Measurements from ENCODE around the gene UGT2B17. TPM values are rescaled to one million over a fixed set of nuclear protein-coding genes. Genes with fewer than 3 reads are reported as not detected.

The UGT2B17 gene
- total and polyA plus RNA-seq, 2 experiments from 2014 or later, result not detected

DNA sequence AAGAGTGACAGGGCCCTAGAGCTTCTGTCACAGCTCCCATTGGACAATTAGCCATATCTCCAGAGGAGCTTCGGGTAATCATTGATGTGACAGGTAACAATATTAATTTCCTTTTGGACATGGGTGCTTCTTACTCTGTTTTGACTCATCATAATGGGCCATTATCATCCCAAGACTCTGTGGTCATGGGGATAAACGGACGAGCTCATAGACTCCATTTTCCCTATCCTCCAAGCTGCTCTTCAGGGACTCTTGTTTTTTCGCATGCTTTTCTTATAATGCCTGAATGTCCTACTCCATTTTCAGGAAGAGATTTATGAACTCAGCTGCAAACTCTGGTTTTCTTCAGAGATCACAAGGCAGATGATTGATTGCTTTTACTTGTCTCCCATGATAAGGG, 17.0 kb upstream of the UGT2B17 start:
- no peaks in the 10 kb centered on the region for H3K9me3 ChIP-seq (ENCODE audit: low read depth)
- H4K20me1 ChIP-seq (ENCODE audit: insufficient read depth), result no peaks in the 10 kb centered on the region
- no peak overlapping the region for H3K27ac ChIP-seq
- no peaks in the 10 kb centered on the region for H3K4me1 ChIP-seq (ENCODE audit: insufficient read depth)
- H3K4me3 ChIP-seq, result no peak overlapping the region
- H3F3A ChIP-seq (ENCODE audit: insufficient read depth), result no peaks in the 10 kb centered on the region
- no peaks in the 10 kb centered on the region for H3K27me3 ChIP-seq (replicated peaks; ENCODE audit: insufficient read depth)
- in situ Hi-C loops (cut with MboI), result no loop called here
- DNase-seq, result no peak
- TF ChIP-seq EZH2 (IDR thresholded peaks at IDR 0.05; ENCODE audit: insufficient read depth, poor library complexity, severe bottlenecking), result no peak
- TF ChIP-seq EZH2phosphoT487 (IDR thresholded peaks at IDR 0.05; ENCODE audit: insufficient read depth, low read depth), result no peak
- H3K36me3 ChIP-seq (ENCODE audit: low read depth), result no peaks in the 10 kb centered on the region
- H3K4me2 ChIP-seq (ENCODE audit: unreplicated experiment), result no peak overlapping the region
- H3K9ac ChIP-seq, result no peak overlapping the region
- H3K79me2 ChIP-seq (ENCODE audit: insufficient read depth), result no peaks in the 10 kb centered on the region
- H2AFZ ChIP-seq, result no peak overlapping the region
- 4 to 7% methylated on average over 4 of the region's 4 CpGs for WGBS, 2 experiments (ENCODE audit: low coverage in 1 of 2, low lambda C conversion rate in 2 of 2, missing lambda C conversion rate in 2 of 2)
- no peaks in the 10 kb centered on the region for H3K9me2 ChIP-seq (ENCODE audit: insufficient read depth)

DNA sequence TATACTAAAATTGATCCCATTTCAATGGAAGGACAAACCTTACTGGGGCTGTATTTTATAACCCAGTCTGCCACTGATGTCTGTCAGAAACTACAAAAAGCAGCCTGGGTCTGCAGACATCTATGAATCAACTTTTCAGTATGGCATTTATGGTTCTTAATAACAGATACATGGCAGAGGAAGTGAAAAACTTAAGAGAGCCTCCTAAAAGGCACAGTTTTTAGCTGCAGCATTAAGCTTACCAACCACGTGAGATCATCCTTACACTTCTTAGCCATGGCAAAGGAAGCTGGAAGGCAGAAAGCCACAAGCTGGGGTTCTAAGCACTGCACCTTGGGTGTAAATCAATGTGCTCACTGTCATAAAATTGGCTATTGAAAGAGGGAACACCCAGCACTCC, 16.6 kb upstream of the UGT2B17 start:
- WGBS, 2 experiments (ENCODE audit: low coverage in 1 of 2, low lambda C conversion rate in 2 of 2, missing lambda C conversion rate in 2 of 2), result 11 to 19% methylated on average over 1 of the region's 1 CpG
- Histone ChIP-seq H3K4me2 (ENCODE audit: unreplicated experiment) (no peak overlapping the region), H3K36me3 (ENCODE audit: low read depth) (no peaks in the 10 kb centered on the region), H3K4me3 (no peak overlapping the region), H2AFZ (no peak overlapping the region), H3K9me2 (ENCODE audit: insufficient read depth) (no peaks in the 10 kb centered on the region), H4K20me1 (ENCODE audit: insufficient read depth) (no peaks in the 10 kb centered on the region), H3K79me2 (ENCODE audit: insufficient read depth) (no peaks in the 10 kb centered on the region), H3F3A (ENCODE audit: insufficient read depth) (no peaks in the 10 kb centered on the region), H3K4me1 (ENCODE audit: insufficient read depth) (no peaks in the 10 kb centered on the region), H3K27me3 (replicated peaks; ENCODE audit: insufficient read depth) (no peaks in the 10 kb centered on the region), H3K9ac (no peak overlapping the region), H3K9me3 (ENCODE audit: low read depth) (no peaks in the 10 kb centered on the region), H3K27ac (no peak overlapping the region)
- in situ Hi-C loops (cut with MboI), result no loop called here
- DNase-seq, result no peak
- TF ChIP-seq EZH2phosphoT487 (IDR thresholded peaks at IDR 0.05; ENCODE audit: insufficient read depth, low read depth), result no peak
- no peak for TF ChIP-seq EZH2 (IDR thresholded peaks at IDR 0.05; ENCODE audit: insufficient read depth, poor library complexity, severe bottlenecking)

DNA sequence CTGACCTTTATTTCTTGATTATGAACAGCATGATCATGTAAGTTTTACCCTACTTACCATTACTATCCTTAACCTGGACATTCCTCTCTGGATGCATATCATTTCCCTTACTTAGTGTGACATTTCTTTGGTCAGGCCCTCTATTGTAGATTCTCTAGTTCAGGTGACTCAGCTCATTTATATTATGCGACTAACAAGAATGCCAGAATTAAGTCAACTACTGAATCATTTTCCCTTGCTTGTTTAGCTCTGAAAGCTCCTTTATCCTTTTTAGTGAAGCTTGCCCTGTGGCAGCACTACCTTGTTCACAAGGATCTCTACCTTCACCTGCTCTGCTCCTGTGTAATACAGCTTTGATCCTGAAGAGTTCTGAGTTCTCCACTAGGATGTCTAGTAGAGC, 15.1 kb upstream of the UGT2B17 start:
- H3K4me1 ChIP-seq (ENCODE audit: insufficient read depth), result no peaks in the 10 kb centered on the region
- no peaks in the 10 kb centered on the region for H3K36me3 ChIP-seq (ENCODE audit: low read depth)
- in situ Hi-C loops (cut with MboI), result no loop called here
- no peak for DNase-seq
- no peak overlapping the region for H3K27ac ChIP-seq
- H2AFZ ChIP-seq, result no peak overlapping the region
- H4K20me1 ChIP-seq (ENCODE audit: insufficient read depth), result no peaks in the 10 kb centered on the region
- no peaks in the 10 kb centered on the region for H3K9me3 ChIP-seq (ENCODE audit: low read depth)
- no peak overlapping the region for H3K4me3 ChIP-seq
- H3K4me2 ChIP-seq (ENCODE audit: unreplicated experiment), result no peak overlapping the region
- 13 to 28% methylated on average over 1 of the region's 1 CpG for WGBS, 2 experiments (ENCODE audit: low coverage in 1 of 2, low lambda C conversion rate in 2 of 2, missing lambda C conversion rate in 2 of 2)
- TF ChIP-seq EZH2phosphoT487 (IDR thresholded peaks at IDR 0.05; ENCODE audit: insufficient read depth, low read depth) (no peak), EZH2 (IDR thresholded peaks at IDR 0.05; ENCODE audit: insufficient read depth, poor library complexity, severe bottlenecking) (no peak)
- no peaks in the 10 kb centered on the region for H3F3A ChIP-seq (ENCODE audit: insufficient read depth)
- H3K9me2 ChIP-seq (ENCODE audit: insufficient read depth), result no peaks in the 10 kb centered on the region
- H3K9ac ChIP-seq, result no peak overlapping the region
- H3K79me2 ChIP-seq (ENCODE audit: insufficient read depth), result no peaks in the 10 kb centered on the region
- H3K27me3 ChIP-seq (replicated peaks; ENCODE audit: insufficient read depth), result no peaks in the 10 kb centered on the region

DNA sequence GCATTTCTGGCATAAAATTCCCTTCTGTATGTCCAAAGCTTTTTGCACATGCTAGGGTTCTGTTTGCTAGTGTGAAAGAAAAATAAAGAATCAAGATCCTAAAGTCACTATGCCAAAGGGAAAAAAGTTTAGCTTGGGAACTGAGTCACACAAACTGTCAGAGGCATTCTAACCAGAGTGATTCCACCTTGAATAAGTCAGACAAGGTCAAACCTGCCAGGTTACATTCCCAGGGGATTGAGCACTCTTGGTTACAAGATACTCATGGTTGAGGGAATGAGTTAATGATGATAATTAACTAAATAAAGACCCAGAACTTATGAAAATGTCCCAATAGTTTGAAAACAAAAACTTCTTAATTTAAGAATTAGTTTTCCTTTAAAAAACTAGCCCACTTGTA, 13.7 kb upstream of the UGT2B17 start:
- in situ Hi-C loops (cut with MboI), result no loop called here
- no peaks in the 10 kb centered on the region for H3K27me3 ChIP-seq (replicated peaks; ENCODE audit: insufficient read depth)
- no peaks in the 10 kb centered on the region for H4K20me1 ChIP-seq (ENCODE audit: insufficient read depth)
- H3K9me2 ChIP-seq (ENCODE audit: insufficient read depth), result no peaks in the 10 kb centered on the region
- H3K9ac ChIP-seq, result no peak overlapping the region
- TF ChIP-seq EZH2 (IDR thresholded peaks at IDR 0.05; ENCODE audit: insufficient read depth, poor library complexity, severe bottlenecking), result no peak
- no peaks in the 10 kb centered on the region for H3F3A ChIP-seq (ENCODE audit: insufficient read depth)
- no peaks in the 10 kb centered on the region for H3K9me3 ChIP-seq (ENCODE audit: low read depth)
- no peak overlapping the region for H3K27ac ChIP-seq
- H3K36me3 ChIP-seq (ENCODE audit: low read depth), result no peaks in the 10 kb centered on the region
- H3K4me3 ChIP-seq, result no peak overlapping the region
- H3K4me1 ChIP-seq (ENCODE audit: insufficient read depth), result no peaks in the 10 kb centered on the region
- no peak overlapping the region for H2AFZ ChIP-seq
- no peaks in the 10 kb centered on the region for H3K79me2 ChIP-seq (ENCODE audit: insufficient read depth)
- DNase-seq, result no peak
- H3K4me2 ChIP-seq (ENCODE audit: unreplicated experiment), result no peak overlapping the region

DNA sequence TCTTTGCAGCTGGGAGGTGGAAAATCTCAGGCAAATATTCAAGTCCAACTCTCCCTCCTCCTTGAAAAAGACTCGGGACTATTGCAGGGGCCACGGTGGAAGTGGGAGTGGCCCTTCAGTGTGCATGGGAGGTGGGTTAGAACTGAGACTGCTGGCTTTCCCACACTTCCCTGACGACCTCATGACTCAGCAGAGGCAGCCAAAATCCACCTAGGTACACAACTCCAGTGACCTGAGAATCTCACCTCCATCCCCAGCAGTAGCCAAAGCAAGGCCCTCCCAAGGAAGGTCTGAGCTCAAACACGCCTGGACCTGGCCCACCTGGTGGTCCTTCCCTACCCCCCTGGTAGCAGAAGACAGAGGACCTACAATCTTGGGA, 6.2 kb upstream of the UGT2B17 start:
- Histone ChIP-seq H3F3A (ENCODE audit: insufficient read depth) (no peaks in the 10 kb centered on the region), H3K36me3 (ENCODE audit: low read depth) (no peaks in the 10 kb centered on the region), H3K9me2 (ENCODE audit: insufficient read depth) (no peaks in the 10 kb centered on the region), H3K9me3 (ENCODE audit: low read depth) (no peaks in the 10 kb centered on the region), H3K4me2 (ENCODE audit: unreplicated experiment) (no peak overlapping the region), H3K79me2 (ENCODE audit: insufficient read depth) (no peaks in the 10 kb centered on the region), H3K4me1 (ENCODE audit: insufficient read depth) (no peaks in the 10 kb centered on the region), H3K9ac (no peak overlapping the region), H3K4me3 (no peak overlapping the region), H4K20me1 (ENCODE audit: insufficient read depth) (no peaks in the 10 kb centered on the region), H3K27ac (no peak overlapping the region), H2AFZ (no peak overlapping the region), H3K27me3 (replicated peaks; ENCODE audit: insufficient read depth) (no peaks in the 10 kb centered on the region)
- no peak for DNase-seq
- in situ Hi-C loops (cut with MboI), result no loop called here
- TF ChIP-seq EZH2 (IDR thresholded peaks at IDR 0.05; ENCODE audit: insufficient read depth, poor library complexity, severe bottlenecking), result no peak
- TF ChIP-seq EZH2phosphoT487 (IDR thresholded peaks at IDR 0.05; ENCODE audit: insufficient read depth, low read depth), result no peak
- WGBS, 2 experiments (ENCODE audit: low coverage in 1 of 2, low lambda C conversion rate in 2 of 2, missing lambda C conversion rate in 2 of 2), result 12 to 26% methylated on average over 4 of the region's 4 CpGs
